HG03521 (cell line): ENCODE data around the gene DCUN1D2.
"Not testable (repeated sequence)": the region's sequence is repeated elsewhere in the genome, so short reads cannot be mapped to it uniquely, and the experiment has no call there.

Experiments used
- ATAC-seq: cut with Tn5 transposase; IDR thresholded peaks from one replicate; pipeline ENCODE4 v1.9.1; 2021; ENCODE audit warnings: mild to moderate bottlenecking, moderate library complexity; ENCODE audit not compliant: unreplicated experiment

Gene DCUN1D2

DNA sequence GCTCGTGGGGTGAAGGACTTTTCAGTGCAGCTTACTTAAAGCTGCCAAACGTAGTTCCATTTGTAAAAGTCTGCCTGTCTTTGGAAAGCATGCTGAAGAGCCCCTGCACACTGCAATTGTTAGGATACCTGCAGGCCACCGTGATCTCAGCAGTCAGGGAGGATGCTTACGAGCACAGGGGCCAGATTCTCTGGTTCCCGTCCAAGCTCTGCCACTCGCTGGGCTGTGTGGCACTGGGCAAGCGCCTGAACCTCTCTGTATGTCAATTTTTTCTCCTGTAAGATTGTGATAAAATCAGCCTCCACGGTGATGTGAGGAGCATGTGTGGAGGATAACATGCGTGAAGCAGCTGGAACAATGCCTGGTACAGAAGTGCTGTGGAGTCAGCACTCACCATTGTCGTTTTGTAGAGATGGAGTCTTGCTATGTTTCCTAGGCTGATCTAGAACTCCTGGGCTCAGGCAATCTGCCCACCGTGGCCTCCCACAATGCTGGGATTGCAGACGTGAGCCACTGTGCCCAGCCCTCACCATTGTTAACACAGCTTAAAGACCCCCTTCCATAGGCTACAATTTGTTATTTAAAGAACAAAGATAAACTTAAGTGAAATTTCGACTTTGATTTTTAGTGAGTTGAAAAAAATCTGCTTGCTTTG is 40.7 kb downstream of the DCUN1D2 start:
- ATAC-seq = no peak

DNA sequence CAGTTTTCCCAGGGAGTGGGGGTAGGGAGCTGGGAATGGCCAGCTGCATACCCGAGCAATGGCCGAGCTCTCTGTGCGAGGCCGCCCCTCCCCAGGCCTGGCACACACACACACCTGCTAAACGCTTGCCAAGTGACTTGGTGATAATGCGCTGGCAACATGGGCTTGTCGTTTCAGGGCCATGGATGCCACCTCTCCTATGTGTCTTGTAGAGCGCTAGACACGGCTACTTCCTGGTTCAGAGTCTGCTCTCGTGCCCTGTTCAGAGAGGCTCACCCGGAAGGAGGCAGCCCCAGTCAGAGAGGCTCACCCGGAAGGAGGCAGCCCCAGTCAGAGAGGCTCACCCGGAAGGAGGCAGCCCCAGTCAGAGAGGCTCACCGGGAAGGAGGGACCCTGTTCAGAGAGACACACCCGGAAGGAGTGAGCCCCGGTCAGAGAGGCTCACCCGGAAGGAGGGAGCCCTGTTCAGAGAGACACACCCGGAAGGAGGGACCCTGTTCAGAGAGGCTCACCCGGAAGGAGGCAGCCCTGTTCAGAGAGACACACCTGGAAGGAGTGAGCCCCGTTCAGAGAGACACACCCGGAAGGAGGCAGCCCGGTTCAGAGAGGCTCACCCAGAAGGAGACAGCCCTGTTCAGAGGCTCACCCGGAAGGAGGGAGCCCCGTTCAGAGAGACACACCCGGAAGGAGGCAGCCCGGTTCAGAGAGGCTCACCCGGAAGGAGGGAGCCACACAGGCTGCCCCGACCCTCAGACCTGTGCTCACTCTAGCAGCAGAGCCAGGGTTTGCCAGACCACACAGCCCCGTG is 41.4 kb downstream of the DCUN1D2 start:
- ATAC-seq = peak; percentile 40

DNA sequence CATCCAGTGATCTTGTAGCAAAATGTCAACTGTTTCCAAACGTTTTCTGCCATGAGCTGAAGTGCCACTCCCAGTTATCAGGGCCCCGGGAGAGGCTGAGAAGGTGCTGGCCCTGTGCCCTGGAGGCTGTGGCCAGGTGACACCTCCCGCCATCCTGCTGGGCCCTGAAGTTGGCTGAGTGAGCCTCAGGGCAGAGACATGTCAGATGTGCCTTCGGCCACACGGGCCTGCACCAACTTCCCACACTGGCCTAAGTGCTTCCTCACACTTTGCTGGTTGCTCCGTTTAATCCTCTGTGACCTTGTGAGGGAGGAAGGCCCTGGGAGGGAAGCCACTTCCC is 42.0 kb downstream of the DCUN1D2 start:
- no peak for ATAC-seq

DNA sequence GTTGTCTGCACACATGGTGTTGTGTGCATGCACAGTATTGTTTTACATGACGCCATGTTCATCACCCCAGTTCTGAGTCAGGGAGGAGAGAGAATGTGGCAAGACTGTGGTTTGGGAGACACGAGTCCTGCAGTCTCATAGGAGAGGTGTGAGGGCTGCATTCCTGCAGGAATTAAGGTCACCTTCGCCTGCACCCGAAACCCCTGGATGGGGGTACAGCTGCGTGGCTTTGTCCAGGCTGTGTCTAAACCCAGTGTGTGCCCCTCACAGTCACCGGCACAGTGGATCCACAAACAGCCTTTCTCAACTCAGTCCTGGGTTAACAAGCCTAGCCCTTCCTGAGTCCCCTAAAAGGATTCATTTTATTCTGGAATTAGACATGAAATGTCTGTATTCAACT is 42.9 kb downstream of the DCUN1D2 start:
- no peak for ATAC-seq

DNA sequence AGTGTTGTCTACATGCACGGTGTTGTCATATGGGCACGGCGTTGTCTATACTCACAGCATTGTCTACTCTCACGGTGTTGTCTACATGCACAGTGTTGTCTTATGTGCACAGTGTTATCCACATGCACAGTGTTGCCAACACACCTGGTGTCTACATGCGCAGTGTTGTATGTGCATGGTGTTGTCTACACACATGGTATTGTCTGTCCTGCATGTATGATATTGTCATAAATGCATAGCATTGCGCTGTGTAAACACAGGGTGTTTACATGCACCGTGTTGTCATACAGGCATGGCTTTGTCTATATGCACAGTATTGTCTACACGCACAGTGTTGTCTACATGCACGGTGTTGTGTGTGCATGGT is 44.0 kb downstream of the DCUN1D2 start:
- ATAC-seq = peak; percentile 9

DNA sequence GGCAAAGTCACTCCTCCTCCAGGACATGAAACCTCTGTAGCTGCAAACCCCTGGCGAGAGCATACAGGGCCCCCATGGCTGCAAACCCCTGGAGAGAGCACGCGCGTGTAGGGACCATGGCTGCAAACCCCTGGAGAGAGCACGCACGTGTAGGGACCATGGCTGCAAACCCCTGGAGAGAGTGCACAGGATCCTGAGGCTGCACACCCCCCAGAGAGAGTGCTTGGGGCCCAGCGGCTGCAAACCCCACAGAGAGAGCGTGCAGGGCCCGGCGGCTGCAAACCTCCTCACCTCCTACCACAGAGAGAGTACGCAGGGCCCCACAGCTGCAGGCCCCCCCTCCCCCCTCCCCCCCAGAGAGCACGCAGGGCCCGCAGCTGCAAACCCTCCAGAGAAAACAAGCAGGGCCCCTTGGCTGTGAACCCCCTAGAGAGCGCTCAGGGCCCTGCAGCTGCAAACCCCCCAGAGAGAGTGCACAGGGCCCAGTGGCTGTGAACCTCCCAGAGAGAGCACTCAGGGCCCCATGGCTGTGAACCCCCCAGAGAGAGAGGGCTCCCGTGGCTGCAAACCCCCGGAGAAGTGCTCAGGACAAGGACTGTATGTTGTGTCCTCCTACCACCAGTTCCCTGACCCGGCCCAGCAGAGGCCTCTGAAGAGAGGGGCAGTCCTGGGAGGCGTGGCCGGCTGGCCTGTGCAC is 44.6 kb downstream of the DCUN1D2 start:
- ATAC-seq = peak; percentile 64

DNA sequence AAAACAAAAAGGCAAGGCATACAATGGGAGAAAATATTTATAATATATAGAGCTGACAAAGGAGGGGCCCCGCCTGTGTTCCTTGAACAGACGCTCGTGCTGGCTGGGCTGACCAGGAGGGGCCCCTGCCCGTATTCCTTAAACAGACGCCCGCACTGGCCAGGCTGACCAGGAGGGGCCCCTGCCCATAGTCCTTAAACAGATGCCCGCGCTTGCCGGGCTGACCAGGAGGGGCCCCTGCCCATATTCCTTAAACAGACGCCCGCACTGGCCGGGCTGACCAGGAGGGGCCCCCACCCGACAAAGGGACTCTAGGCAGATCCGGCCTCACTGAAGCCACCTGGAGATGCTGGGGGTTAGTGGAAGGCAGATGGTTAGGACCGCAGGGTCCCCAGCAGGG is 46.5 kb downstream of the DCUN1D2 start:
- no peak for ATAC-seq

DNA sequence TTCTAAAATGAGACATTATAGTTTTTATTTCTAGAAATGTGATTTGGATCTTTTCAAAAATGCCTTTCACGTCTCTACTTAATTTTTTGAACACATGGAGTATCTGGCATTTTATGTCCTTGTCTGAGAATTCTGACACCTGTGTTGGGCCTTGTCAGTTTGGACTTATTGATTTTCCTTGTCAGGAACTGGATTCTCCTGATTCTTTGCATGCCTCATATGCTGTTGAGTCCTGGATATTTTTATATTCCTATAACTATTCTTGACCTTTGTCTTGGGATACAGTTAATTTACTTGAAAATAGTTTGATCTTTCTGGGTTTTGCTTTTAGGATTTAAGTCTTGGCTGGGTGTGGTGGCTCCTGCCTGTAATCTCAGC is 47.5 kb downstream of the DCUN1D2 start:
- no peak for ATAC-seq

DNA sequence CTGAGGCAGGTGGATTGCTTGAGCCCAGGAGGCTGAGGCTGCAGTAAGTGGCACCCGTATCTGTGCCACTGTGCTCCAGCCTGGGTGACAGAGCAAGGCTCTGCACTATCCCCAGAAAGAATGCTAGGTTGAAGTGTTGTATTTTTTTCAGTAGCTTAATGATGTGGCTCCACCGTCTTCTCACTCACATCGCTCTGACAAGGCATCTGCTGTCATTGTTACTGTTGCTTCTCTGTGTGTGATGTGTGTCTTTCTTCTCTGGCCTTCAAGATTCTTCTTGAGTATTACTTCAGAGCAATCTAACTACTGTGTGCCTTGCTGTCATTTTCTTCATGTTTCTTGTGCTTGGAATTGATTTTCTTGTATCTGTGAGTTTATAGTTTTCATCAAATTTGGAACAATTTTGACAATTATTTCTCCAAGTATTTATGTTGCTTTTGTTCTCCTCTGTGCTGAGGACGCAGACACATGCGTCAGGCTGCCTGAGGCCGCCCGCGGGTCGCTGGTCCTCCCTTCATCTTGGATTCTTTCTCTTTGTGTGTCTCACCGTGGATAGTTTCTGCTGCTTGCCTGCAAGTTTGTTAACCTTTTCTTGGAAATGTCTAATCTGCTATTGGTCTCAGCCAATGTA is 48.0 kb downstream of the DCUN1D2 start:
- no peak for ATAC-seq

DNA sequence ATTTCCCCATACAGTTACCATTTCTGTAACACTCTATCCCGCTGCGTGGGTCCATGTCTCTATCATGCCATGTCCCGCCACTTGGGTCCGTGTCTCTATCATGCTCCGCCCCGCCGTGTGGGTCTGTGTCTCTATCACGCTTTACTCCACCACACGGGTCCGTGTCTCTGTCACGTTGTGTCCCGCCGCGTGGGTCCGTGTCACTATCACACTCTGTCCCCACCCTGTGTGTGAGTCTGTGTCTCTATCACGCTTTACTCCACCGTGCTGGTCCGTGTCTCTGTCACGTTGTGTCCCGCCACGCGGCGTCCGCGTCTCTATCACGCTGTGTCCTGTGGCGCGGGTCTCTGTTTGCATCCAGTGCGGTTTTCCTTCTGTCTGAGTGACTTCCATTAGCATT is 48.9 kb downstream of the DCUN1D2 start:
- no peak for ATAC-seq

DNA sequence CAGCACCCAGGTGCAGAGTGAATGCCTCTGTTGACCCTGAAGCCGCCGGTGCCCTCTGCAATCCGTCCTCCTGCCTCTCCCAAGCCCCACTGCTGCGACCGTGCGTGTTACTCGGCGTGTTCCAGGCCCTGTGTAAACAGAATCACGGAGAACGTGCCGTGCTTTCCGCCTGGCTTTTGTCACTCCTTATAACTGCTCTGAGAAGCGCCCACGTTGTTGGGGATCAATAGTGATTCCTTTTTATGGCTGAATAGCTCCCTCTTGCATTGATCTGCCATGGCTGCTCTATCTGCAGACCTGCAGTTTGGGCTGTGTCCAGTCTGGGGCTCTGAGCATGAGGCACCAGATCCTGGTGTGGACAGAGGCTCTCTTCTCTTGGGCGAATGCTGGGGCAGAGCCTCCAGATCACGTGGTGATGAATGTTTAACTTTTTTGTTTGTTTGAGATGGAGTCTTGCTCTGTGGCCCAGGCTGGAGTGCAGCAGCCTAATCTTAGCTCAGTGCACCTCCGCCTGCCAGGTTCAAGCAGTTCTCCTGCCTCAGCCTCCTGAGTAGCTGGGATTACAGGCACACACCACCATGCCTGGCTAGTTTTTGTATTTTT is 53.0 kb downstream of the DCUN1D2 start:
- ATAC-seq = no peak

DNA sequence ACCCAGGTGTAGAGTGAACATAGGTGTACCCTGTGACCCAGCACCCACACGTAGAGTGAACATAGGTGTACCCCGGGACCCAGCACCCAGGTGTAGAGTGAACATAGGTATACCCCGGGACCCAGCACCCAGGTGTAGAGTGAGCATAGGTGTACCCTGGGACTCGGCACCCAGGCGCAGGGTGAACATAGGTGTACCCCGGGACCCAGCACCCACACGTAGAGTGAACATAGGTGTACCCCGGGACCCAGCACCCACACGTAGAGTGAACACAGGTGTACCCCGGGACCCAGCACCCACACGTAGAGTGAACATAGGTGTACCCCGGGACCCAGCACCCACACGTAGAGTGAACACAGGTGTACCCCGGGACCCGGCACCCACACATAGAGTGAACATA is 53.6 kb downstream of the DCUN1D2 start:
- not testable (repeated sequence) for ATAC-seq

DNA sequence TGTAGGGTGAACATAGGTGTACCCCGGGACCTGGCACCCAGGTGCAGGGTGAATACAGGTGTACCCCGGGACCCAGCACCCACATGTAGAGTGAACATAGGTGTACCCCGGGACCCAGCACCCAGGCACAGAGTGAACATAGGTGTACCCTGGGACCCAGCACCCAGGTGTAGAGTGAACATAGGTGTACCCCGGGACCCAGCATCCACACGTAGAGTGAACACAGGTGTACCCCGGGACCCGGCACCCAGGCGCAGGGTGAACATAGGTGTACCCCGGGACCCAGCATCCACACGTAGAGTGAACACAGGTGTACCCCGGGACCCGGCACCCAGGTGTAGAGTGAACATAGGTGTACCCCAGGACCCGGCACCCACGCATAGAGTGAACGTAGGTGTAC is 54.6 kb downstream of the DCUN1D2 start:
- ATAC-seq = not testable (repeated sequence)

DNA sequence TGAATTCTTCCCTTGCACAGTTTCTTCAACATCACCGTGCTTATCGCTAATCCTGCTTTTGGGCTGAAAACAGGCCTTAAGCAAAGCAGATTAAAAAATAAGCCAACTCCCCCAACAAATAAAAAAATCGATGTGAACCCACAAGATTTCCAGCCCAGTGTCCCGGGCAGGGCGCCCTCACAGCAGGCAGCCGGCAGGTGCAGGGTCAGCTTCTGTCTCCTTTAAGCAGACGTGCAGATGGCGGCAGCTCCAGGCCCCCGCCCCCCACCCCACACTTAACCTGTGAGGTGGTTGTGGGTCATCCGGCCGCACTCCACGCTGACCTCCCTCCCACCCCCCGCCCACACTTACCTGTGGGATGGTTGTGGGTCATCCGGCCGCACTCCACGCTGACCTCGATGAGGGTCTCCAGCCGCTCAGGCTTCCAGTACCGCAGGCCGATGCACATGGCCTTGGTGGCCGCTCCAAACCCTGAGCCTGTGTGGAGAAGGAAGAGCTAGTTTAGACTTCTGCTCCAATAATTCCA is 57.1 kb downstream of the DCUN1D2 start:
- no peak for ATAC-seq

DNA sequence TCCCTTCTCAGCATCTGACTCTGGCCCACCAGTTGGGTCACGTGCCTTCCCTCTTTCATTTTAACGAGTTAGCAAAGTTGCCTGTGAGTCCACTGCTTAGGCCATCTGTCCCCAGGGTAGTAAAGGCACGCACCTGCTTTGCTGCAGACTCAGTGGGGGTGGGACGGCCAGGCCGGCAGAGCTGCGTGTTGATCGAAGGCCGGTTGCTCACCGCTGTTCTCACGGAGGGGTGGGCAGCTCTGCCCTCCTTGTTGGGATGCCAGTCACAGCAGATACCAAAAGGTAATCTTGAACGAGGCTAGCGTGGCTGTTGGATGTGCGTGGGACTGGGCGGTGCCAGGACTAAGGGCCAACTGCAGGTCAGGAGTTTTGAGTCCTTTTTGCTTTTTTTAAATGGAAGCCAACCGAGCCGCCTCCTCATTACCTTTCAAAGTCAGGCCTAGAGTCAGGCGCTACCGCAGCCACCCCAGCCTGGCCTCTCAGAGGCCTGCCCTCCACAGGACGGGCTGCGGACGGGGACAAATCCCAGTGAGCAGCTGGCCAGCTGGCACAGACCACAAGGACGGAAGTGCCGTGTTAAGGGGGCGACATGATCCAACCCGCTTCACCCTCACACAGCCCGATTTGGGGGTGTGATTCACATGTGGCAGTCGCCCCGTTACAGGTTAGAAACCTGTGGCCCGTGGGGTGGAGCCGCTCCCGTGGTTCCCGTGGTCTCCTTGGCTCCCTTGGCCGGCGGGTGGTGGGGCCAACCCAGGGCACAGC is 57.8 kb downstream of the DCUN1D2 start:
- ATAC-seq = no peak

DNA sequence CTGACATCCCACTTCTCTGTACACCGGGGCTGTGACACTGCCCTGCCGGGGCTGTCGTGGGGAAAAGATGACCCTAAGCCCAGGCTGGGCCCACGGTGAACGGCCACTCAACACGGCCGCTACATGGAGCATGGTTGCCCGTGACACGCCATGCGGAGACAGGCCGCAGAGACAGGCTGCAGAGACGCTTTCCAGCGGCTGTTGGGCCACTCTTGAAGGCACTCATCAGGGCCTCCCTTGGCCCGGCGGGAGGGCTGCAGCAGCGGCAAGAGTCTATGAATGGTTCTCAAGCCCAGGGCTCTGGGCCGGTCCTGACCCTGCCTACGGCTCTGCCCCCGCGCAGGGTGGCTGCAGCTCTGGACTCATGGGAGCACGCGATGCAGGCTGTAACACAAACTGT is 59.3 kb downstream of the DCUN1D2 start:
- no peak for ATAC-seq

DNA sequence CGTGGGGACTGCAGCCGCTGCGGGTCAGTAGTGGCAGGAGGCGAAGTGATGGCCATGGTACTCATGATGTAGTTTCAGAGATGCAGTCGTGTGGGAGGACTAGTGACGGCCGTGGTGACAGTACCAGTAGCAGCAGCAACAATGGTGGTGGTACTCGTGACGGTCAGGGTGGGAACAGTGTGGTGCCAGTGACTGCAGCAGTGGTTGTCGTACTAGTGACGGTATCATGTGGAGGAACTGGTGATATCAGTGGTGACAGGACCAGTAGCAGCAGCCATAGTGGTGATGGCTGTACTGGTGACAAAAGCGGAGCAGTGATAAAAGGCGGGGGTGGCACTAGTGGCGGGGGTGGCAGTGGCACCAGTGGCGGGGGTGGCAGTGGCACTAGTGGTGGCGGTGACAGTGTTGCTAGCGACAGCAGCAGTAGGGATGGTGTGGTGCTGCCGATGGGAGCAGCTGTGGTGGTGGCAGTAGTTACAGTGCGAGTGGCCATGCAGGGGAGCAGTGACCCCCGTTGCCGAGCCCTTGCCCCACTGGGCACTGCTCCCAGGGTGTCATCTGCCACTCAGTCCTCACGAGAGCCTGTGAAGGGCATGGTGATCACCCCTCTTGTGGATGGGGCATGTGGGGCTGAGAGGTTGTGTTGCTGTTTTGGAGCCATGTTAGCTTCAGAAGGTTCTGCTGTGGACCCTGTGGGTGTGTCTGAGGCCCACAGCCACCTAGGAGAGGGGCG is 60.0 kb downstream of the DCUN1D2 start:
- ATAC-seq = no peak

DNA sequence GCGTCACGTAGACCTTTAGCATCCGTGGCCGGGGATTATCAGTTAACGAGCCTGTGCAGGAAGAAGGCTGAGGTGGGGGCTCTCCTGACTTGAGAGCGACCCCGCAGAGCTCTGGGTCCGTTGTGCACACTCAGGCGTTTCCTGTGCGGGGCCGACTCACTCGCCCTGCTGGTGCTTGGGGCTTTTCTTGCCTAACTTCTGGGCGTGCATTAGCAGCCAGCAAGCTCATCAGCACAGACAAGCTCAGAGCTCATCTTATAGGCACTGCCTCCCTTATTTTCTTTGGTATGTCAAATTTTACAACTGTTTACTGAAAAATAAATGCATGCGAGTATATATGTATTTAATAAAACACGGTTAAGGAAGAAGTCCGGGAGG is 60.9 kb downstream of the DCUN1D2 start:
- ATAC-seq = no peak

DNA sequence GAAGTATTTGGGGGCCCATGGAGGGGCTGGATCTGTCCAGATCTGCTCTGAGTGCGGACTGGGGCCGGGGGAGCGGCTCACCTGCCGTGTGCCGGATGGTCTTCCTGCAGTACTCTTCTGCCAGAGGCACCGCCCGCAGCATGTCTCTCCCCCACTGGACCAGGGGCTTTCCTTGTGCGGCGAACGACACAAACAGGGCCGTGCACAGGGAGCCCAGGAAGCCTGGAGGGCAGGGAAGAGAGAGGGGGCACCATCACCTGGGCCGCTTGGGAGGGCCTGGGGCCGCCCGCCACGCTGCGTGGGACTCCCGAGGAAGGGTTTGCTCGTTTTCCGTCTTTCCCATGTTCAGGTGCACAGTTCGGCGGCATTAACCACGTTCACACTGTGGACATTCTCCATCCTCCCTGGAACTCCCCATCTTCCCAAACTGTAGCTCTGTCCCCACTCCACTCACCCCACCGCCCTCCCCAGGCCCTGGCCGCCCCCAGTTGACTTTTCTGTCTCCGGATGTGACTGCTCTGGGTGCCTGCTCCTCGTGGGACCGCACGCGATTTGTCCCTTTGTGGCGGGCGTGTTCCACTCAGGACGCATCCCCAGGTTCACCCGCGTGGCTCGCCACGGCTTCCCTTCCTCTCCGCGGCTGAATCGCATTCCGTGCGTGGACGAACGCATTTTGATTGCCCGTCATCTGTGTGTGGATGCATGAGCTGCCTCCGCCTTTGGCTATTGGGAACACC is 61.5 kb downstream of the DCUN1D2 start:
- no peak for ATAC-seq
